Large intestine (tissue), 3 donors: ENCODE results near the gene S100A3. TPM values are rescaled to one million over a fixed set of nuclear protein-coding genes. Genes with fewer than 3 reads are reported as not detected.

ENCODE experiments used
- DNase-seq, 2 donors: peaks; one replicate each; pipeline versions ENCODE4 v3.0.0 to v3.0.0-alpha.2; 2013
- H3K27ac ChIP-seq: one replicate; pipeline ENCODE4 v1.5.1; 2013; ENCODE audit warnings: low read length
- H3K27me3 ChIP-seq: 2 replicates; pipeline ENCODE4 v1.6.1; 2013; ENCODE audit warnings: low read length; ENCODE audit not compliant: control insufficient read depth, insufficient read depth
- H3K36me3 ChIP-seq: 2 replicates; pipeline ENCODE4 v1.6.1; 2013; ENCODE audit warnings: low read length; ENCODE audit not compliant: control insufficient read depth, insufficient read depth
- H3K4me1 ChIP-seq: one replicate; pipeline ENCODE4 v1.6.1; 2013; ENCODE audit warnings: low read length; ENCODE audit not compliant: control insufficient read depth, insufficient read depth
- H3K4me3 ChIP-seq: one replicate; pipeline ENCODE4 v1.5.1; 2013; ENCODE audit warnings: low read length
- H3K9me3 ChIP-seq: one replicate; pipeline ENCODE4 v1.6.1; 2013; ENCODE audit warnings: mild to moderate bottlenecking, low read depth, low read length, moderate library complexity; ENCODE audit not compliant: control insufficient read depth
- WGBS: methylation state at CpG from one replicate; pipeline ENCODE4 v1.1.5; 2013; ENCODE audit warnings: low lambda C conversion rate; ENCODE audit not compliant: insufficient coverage; 5-methylcytosine and 5-hydroxymethylcytosine counted together
- polyA plus RNA-seq: library from polyadenylated mRNA; unstranded; fragments of 120-200 nt; gene quantifications from one replicate; pipeline ENCODE4 v1.2.1, GENCODE V29; 2013

Gene S100A3
- polyA plus RNA-seq, 1 donor: not detected

DNA sequence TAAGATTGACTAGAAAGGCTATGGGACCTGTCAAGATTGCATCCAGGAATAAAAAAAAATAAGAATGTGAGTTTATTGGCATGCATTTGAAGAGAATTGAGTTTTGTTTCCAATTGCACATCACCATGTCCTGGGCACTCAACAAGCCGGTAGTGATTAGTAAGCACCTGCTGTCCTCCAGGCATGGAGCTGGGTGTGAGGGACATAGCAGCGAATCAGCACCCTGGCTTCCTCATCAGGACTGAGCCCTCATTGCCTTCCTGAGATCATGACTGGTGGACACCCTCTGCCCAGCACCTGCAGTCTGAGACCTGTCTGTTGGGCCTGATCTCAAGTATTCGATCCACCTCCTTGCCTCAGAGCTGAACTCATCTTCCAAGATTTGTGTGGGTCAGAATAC lies 40.0 kb downstream of the S100A3 start:
- peaks cover 22% of the 10 kb centered on the region for H3K4me1 ChIP-seq
- H3K27me3 ChIP-seq: no peaks in the 10 kb centered on the region
- WGBS: 100% methylated on average over 1 of the region's 3 CpGs
- no peak overlapping the region for H3K27ac ChIP-seq
- H3K4me3 ChIP-seq: no peak overlapping the region
- DNase-seq: no peak
- H3K36me3 ChIP-seq: no peaks in the 10 kb centered on the region
- H3K9me3 ChIP-seq: no peaks in the 10 kb centered on the region

DNA sequence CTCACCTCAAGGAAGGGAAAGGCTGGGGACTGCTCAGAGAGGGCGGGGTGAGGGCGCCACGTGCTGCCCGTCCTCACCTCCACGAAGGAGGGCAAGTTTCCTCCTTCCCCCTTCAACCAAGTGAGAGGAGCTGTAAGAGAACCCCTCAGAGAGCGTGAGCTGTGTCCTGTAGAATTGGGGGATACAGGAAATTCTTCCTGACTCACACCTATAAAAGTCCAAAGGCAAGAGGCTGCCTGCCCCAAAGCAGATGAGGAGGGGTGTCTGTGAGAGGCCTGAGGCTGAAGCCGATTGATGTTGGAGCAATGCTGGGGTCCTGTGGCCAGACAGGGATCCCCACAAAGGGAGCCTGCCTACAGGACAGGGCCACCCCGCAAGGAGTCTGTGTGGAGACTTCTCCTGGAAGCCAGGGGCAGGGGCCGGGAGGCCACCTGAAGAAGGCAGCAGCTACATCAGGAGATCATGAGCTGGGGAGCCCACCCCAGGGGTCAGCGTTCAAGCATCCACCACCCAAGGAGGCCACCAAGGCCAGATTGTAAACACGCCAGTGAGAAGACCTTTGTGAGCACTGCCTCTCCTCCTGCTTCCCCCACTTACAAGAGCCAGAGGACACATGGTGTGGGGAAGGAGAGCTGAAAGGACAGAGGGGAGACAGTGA lies 41.0 kb downstream of the S100A3 start:
- H3K4me3 ChIP-seq: no peak overlapping the region
- no peaks in the 10 kb centered on the region for H3K9me3 ChIP-seq
- peak overlapping the region; percentile 65 for H3K27ac ChIP-seq
- peaks cover 22% of the 10 kb centered on the region for H3K4me1 ChIP-seq
- no peaks in the 10 kb centered on the region for H3K36me3 ChIP-seq
- WGBS: no CpG with 5 or more reads among the region's 11 CpGs
- DNase-seq: no peak
- H3K27me3 ChIP-seq: no peaks in the 10 kb centered on the region

DNA sequence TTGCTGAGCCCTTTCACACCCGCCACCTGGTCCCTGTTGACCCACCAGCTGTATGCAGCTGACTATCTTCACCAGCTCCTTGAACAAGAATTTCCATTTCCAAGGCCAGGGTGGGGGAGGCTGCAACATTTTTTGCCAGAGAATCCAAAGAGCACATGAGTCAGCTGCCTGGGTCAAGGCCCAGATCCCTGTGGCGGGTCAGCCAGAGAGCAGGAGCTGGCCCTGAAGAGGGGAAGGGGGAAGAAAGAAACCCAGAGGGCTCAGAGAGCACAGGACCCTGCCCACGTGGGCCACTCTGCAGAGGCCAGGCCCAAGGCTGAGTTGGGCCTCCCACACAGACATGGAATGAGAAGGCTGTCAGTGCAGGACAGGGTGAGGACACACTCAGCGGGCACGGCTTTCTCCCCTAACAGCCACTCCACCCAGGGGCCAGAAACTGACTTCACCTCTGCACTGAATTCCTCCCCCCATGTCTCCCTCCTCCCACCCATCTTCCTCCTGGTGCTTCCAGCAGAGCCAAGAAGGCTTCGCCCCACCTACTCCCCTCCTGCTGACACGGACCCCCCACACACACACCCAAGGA lies 42.1 kb downstream of the S100A3 start:
- peak; percentile 83 to 87 for DNase-seq
- peaks cover 22% of the 10 kb centered on the region for H3K4me1 ChIP-seq
- H3K36me3 ChIP-seq: no peaks in the 10 kb centered on the region
- no peak overlapping the region for H3K4me3 ChIP-seq
- H3K27me3 ChIP-seq: no peaks in the 10 kb centered on the region
- H3K27ac ChIP-seq: peak overlapping the region; percentile 65
- no CpG with 5 or more reads among the region's 7 CpGs for WGBS
- no peaks in the 10 kb centered on the region for H3K9me3 ChIP-seq

DNA sequence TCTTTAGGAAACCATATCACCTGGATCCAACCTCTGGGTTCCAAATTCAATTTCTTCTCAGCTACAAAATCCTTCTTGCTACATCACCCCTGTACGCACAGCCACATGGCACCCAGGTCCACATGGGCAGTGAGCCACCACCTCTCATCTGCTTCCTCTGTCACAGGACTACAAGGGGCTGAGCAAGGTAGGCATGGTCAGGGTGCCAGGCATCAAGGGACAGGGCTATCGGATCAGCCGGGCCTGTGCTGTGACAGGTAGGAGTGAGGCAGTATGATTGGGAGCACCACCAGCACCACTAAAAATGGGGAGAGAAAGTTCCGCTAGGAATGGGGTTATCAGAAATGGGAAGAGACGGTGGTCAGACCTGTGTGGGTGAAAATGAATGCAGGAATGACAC lies 42.7 kb downstream of the S100A3 start:
- H3K4me3 ChIP-seq: no peak overlapping the region
- peak overlapping the region; percentile 59 for H3K27ac ChIP-seq
- no CpG with 5 or more reads among the region's 5 CpGs for WGBS
- no peak for DNase-seq
- H3K36me3 ChIP-seq: no peaks in the 10 kb centered on the region
- peaks cover 22% of the 10 kb centered on the region for H3K4me1 ChIP-seq
- H3K9me3 ChIP-seq: no peaks in the 10 kb centered on the region
- no peaks in the 10 kb centered on the region for H3K27me3 ChIP-seq

DNA sequence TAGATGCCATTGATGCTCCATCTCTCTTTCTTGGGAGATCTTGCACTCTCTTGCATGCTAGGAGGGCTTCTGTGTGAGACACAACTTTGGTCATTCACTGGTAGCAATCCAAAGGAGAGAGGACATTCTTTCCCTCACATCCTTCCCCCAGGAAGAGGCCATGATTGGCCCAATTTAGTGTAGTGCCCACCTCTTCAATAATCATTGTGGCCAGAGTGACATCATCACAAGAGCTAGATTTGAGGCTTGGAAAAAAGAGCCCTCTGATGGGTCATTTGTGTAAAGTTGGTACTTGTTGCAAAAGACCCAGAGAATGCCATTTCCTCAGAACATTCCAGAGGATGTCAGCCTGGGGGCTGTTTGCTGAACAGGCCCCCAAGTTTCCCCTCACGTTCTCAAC lies 43.5 kb downstream of the S100A3 start:
- no peaks in the 10 kb centered on the region for H3K36me3 ChIP-seq
- no CpG with 5 or more reads among the region's 1 CpG for WGBS
- DNase-seq: no peak
- no peak overlapping the region for H3K4me3 ChIP-seq
- H3K27me3 ChIP-seq: no peaks in the 10 kb centered on the region
- H3K4me1 ChIP-seq: peaks cover 22% of the 10 kb centered on the region
- H3K9me3 ChIP-seq: no peaks in the 10 kb centered on the region
- H3K27ac ChIP-seq: no peak overlapping the region

DNA sequence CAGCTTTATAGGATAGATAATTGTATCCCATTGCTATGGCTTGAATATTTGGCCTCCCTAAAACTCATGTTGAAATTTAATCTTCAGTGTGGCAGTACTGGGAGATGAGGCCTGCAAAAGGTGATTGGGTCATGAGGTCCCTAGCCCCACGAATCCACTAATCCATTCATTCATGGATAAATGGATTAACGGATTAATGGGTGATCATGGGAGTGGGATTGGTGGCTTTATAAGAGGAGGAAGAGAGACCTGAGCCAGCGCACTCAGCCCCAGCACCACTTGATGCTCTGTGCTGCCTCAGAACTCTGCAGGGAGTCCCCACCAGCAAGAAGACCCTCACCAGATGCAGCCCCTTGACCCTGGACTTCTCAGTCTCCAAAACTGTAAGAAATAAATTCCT lies 45.3 kb downstream of the S100A3 start:
- Histone ChIP-seq H3K36me3 (no peaks in the 10 kb centered on the region), H3K9me3 (no peaks in the 10 kb centered on the region), H3K4me3 (no peak overlapping the region), H3K27me3 (no peaks in the 10 kb centered on the region), H3K4me1 (peaks cover 22% of the 10 kb centered on the region), H3K27ac (no peak overlapping the region)
- DNase-seq: no peak
- no CpG with 5 or more reads among the region's 3 CpGs for WGBS

DNA sequence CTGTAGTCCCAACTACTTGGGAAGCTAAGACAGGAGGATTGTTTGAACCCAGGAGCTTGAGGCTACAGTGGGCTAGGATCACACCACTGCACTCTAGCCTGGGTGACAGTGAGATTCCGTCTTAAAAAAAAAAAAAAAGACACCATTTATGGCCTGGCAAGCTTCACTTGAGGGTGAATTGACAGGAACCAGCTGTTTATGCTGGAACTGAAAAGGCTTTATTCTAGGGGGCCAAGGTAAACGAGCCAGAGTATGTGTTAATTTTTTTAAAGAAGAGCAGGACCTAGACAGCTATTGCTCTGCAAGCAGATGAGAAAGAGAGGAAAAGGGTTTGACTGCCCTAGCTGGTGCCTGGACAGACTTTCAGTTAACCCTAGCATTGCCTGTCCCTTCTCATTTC lies 50.3 kb downstream of the S100A3 start:
- H3K27ac ChIP-seq: no peak overlapping the region
- H3K4me3 ChIP-seq: no peak overlapping the region
- H3K36me3 ChIP-seq: no peaks in the 10 kb centered on the region
- H3K27me3 ChIP-seq: no peaks in the 10 kb centered on the region
- H3K9me3 ChIP-seq: no peaks in the 10 kb centered on the region
- H3K4me1 ChIP-seq: no peaks in the 10 kb centered on the region
- no CpG with 5 or more reads among the region's 2 CpGs for WGBS
- no peak for DNase-seq

Other genes with a start within 250 kb of the S100A3 start
- gene PGLYRP3, start 236.3 kb downstream of the S100A3 start, polyA plus RNA-seq: not detected
- 0.31 TPM for gene PGLYRP4, start 200.4 kb downstream of the S100A3 start, polyA plus RNA-seq
- 40.3 TPM for gene S100A9, start 191.4 kb downstream of the S100A3 start, polyA plus RNA-seq
- gene S100A12, start 173.6 kb downstream of the S100A3 start, polyA plus RNA-seq: 0.36 TPM
- gene S100A8, start 158.2 kb downstream of the S100A3 start, polyA plus RNA-seq: 2.5 TPM
- gene S100A7A, start 132.7 kb downstream of the S100A3 start, polyA plus RNA-seq: not detected
- not detected for gene S100A7, start 88.6 kb downstream of the S100A3 start, polyA plus RNA-seq
- gene S100A6, start 13.3 kb downstream of the S100A3 start, polyA plus RNA-seq: 334 TPM
- 0.10 TPM for gene S100A5, start 8.3 kb downstream of the S100A3 start, polyA plus RNA-seq
- gene S100A4, start 3.5 kb downstream of the S100A3 start, polyA plus RNA-seq: 18.0 TPM
- 0.67 TPM for gene S100A2, start 16.6 kb upstream of the S100A3 start, polyA plus RNA-seq
- gene S100A16, start 63.9 kb upstream of the S100A3 start, polyA plus RNA-seq: 134 TPM
- 437 TPM for gene S100A14, start 67.1 kb upstream of the S100A3 start, polyA plus RNA-seq
- gene S100A13, start 78.2 kb upstream of the S100A3 start, polyA plus RNA-seq: 77.2 TPM
- gene S100A1, start 79.2 kb upstream of the S100A3 start, polyA plus RNA-seq: 2.8 TPM
- 99.4 TPM for gene CHTOP, start 84.8 kb upstream of the S100A3 start, polyA plus RNA-seq
- 30.9 TPM for gene SNAPIN, start 109.4 kb upstream of the S100A3 start, polyA plus RNA-seq
- 152 TPM for gene ILF2, start 121.7 kb upstream of the S100A3 start, polyA plus RNA-seq
- 4.7 TPM for gene NPR1, start 129.4 kb upstream of the S100A3 start, polyA plus RNA-seq
- 62.3 TPM for gene INTS3, start 178.8 kb upstream of the S100A3 start, polyA plus RNA-seq
- gene SLC27A3, start 226.1 kb upstream of the S100A3 start, polyA plus RNA-seq: 32.4 TPM